HG03521 (cell line): Measurements from ENCODE around the gene RRM2.

ENCODE experiments used
- ATAC-seq: cut with Tn5 transposase; IDR thresholded peaks from one replicate; pipeline ENCODE4 v1.9.1; 2021; ENCODE audit warnings: mild to moderate bottlenecking, moderate library complexity; ENCODE audit not compliant: unreplicated experiment

The RRM2 gene

GRCh38 chr2:10122500-10123280 lies at the start of gene RRM2:
TSS of gene RRM2 (plus strand) at chr2:10122739. CDS start at chr2:10122799, 60 bp downstream.
- ATAC-seq, result peak; percentile 64

- ATAC-seq, result no peak
These were observed 48.8 kb upstream of the RRM2 start for GRCh38 chr2:10073706-10074105.

GRCh38 chr2:10075101-10075500 lies 47.4 kb upstream of the RRM2 start:
- ATAC-seq, result no peak

GRCh38 chr2:10075571-10076209 lies 46.8 kb upstream of the RRM2 start:
- ATAC-seq, result no peak

GRCh38 chr2:10076511-10076910 lies 46.0 kb upstream of the RRM2 start:
- no peak for ATAC-seq

- ATAC-seq, result no peak
These were observed 45.5 kb upstream of the RRM2 start for GRCh38 chr2:10076988-10077527.

- ATAC-seq, result no peak
These were observed 44.5 kb upstream of the RRM2 start for GRCh38 chr2:10078001-10078400.

GRCh38 chr2:10078704-10079265 lies 43.8 kb upstream of the RRM2 start:
- ATAC-seq, result no peak

GRCh38 chr2:10079266-10079869 lies 43.2 kb upstream of the RRM2 start:
- ATAC-seq, result peak; percentile 24

GRCh38 chr2:10079870-10080535 lies 42.5 kb upstream of the RRM2 start, which contains the start of gene CYS1:
TSS of gene CYS1 (minus strand) at chr2:10080411. CDS start at chr2:10080223, 188 bp downstream.
- peak; percentile 33 for ATAC-seq

- peak; percentile 11 for ATAC-seq
These were observed 41.8 kb upstream of the RRM2 start for GRCh38 chr2:10080536-10081304.

- no peak for ATAC-seq
These were observed 39.5 kb upstream of the RRM2 start for GRCh38 chr2:10083046-10083445.

GRCh38 chr2:10083692-10084211 lies 38.8 kb upstream of the RRM2 start:
- no peak for ATAC-seq

- no peak for ATAC-seq
These were observed 38.2 kb upstream of the RRM2 start for GRCh38 chr2:10084223-10084865.

GRCh38 chr2:10085043-10085667 lies 37.4 kb upstream of the RRM2 start:
- ATAC-seq, result no peak

- ATAC-seq, result no peak
These were observed 36.9 kb upstream of the RRM2 start for GRCh38 chr2:10085668-10086059.

- no peak for ATAC-seq
These were observed 35.6 kb upstream of the RRM2 start for GRCh38 chr2:10086950-10087349.

GRCh38 chr2:10087360-10087759 lies 35.2 kb upstream of the RRM2 start:
- ATAC-seq, result no peak
